Limb (tissue), 2 donors: ENCODE measurements around the gene SPSB1.
"Not testable (repeated sequence)": the region's sequence is repeated elsewhere in the genome, so short reads cannot be mapped to it uniquely, and the experiment has no call there.

Experiments used
- DNase-seq, 2 donors: peaks; one replicate each; pipeline ENCODE4 v3.0.0-alpha.2; 2016; ENCODE audit errors: extremely low spot score in 2 of 2

Gene SPSB1

DNA sequence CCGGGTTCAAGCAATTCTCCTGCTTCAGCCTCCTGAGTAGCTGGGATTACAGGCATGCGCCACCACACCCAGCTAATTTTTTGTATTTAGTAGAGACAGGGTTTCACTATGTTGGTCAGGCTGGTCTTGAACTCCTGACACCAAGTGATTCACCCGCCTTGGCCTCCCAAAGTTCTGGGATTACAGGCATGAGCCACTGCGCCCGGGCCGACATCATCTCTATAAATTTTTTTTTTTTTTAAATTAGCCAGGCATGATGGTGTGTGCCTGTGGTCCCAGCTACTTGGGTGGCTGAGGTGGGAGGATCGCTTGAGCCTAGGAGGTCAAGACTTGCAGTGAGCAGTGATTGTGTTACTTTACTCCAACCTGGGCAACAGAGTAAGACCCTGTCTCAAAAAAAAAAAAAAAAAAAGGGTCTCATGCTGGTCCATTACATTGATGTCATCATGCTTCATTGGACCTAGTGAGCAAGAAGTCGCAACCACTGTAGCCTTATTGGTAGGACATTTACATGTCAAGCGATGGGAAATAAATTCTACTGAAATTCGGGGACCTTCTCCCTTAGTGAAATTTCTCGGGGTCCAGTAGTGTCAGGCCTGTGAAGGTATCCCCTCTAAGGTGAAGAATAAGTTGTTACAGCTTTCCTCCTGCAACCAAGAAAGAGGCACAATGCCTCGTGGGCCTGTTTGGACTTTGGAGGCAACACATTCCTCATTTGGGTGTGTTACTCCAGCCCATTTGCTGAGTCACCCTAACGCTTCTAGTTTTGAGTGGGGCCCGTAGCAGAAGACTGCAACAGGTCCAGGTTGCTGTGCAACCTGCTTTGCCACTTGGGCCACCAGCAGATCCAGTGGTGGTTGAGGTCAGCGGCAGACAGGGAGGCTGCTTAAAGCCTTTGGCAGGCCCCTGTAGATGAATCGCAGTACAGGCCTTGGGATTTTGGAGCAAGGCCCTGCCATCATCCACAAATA is 7.2 kb downstream of the SPSB1 start:
- DNase-seq: not testable (repeated sequence)

- DNase-seq: no peak
These were observed 7.9 kb downstream of the SPSB1 start for GRCh38 chr1:9300573-9300972.

GRCh38 chr1:9302745-9303524 is 10.2 kb downstream of the SPSB1 start:
- no peak for DNase-seq

- no peak for DNase-seq
These were observed 11.2 kb downstream of the SPSB1 start for GRCh38 chr1:9303916-9304315.

- no peak for DNase-seq
These were observed 12.5 kb downstream of the SPSB1 start for GRCh38 chr1:9305216-9305615.

DNA sequence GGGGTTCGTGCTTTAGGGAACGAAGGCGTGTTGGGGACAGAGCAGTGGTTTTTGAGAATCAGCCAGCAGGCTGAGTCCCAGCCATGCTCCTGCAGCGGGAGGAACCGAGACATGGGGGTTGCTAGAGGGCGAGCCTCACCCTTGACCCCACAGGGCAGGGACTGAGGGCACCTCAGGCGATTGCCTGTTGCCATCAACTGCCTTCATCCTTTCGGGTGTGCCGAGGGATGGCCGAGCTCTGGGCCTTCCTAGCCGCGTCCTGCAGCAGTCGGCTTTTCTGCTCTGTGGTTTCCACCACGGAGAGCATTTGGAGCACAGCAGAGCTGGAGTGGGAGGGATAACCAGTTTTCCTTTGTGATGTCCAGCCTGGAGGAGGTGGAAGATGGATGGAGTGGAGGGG is 13.3 kb downstream of the SPSB1 start:
- DNase-seq: no peak

DNA sequence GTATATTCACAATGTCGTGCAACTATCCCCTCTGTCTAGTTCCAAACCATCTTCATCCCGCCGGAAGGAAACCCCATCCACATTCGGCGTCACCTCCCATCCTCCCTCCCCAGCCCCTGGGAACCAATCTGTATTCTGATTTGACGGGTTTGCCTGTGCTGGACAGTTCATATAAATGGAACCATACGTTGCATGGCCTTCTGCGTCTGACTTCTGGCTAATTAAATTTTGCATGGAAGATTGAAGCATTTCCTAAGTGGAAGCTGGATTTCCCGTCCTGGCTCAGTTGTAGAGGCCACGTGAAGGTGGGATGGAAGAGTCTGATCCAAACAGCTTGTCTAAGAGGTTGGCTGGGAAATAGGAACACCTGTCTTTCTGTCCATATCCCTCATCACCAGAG is 14.6 kb downstream of the SPSB1 start:
- DNase-seq: no peak

DNA sequence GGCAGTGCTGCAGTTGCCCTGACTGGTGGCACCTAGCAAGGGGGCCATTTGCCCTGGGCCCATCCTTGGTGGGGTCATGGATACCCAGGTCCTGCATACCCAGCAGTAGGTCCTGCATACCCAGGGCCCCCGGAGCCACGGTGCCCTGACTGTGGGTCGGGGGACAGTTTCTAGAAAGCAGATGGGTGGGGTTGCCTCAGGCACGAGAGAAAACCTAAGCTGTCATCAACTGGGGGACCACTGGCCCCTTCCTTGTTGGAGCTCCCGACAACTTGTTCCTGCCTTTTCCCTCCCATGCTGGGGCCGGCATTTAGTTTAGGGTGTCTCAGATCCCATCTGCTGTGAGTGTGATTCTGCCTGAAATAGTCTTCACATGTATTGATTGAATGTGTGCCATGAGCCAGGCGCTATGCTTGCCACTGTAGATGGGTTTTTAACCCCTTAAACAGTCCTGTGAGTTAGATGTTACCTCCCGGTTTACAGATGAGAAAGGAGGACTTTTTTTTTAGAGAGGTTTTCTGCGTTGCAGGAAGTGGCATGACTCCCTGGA is 15.6 kb downstream of the SPSB1 start:
- no peak for DNase-seq

- DNase-seq: no peak
These were observed 16.4 kb downstream of the SPSB1 start for GRCh38 chr1:9309080-9309479.

DNA sequence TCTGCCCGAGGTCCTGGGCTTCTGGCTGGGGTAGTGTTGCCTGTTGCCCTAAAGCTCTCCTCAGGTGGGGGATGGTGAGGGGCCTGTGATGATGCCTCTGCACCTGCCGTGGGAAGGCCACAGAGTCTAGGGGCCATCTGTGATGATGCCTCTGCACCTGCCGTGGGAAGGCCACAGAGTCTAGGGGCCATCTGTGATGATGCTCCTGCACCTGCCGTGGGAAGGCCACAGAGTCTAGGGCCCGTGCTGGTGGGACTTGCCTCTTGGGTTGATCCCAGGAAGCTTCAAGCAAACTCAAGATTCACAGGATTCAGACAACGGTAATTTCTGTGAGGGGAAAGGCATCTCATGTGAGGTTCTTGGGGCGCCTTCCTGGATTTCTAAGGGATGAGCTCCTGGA is 17.3 kb downstream of the SPSB1 start:
- DNase-seq: no peak

DNA sequence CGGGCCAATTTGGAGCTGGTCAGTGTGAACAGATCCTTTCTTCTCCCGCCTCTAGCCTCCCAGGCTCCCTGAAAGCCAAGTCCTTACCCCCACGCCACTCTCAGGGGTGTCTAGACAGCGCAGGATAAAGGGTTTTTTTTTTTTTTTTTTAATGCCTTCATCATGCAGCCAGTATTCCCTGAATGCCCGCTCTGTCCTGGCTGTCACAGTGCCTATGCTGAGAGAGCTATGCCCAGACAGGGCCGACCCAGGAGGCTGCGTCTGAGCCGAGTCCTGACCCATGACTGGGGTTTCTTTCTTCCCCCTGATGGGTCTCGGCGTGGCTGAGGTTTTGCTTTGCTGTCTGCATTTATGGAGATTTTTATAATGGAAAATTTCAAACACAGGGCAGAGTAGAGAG is 18.3 kb downstream of the SPSB1 start:
- no peak for DNase-seq

GRCh38 chr1:9311479-9311878 is 18.8 kb downstream of the SPSB1 start:
- DNase-seq: no peak

- no peak for DNase-seq
These were observed 19.6 kb downstream of the SPSB1 start for GRCh38 chr1:9312168-9312720.

DNA sequence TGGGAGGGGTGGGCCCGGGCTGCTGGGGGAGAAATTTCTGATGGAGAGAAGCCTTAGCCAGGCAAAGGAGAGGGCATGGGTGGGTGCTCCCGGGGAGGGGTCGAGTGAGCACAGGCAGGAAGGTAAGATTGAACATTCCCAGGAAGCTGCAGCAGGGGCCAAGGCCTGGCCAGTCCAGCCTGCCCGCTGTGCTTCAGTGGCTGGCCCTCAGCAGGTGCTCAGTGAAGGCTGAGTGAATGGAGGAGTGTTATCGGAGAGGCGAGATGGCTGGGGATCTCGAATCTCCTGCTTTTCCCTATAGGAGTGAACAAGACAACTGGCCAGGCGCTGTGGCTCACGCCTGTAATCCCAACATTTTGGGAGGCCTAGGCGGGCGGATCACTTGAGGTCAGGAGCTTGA is 20.9 kb downstream of the SPSB1 start:
- no peak for DNase-seq

- no peak for DNase-seq
These were observed 21.4 kb downstream of the SPSB1 start for GRCh38 chr1:9314111-9314510.

DNA sequence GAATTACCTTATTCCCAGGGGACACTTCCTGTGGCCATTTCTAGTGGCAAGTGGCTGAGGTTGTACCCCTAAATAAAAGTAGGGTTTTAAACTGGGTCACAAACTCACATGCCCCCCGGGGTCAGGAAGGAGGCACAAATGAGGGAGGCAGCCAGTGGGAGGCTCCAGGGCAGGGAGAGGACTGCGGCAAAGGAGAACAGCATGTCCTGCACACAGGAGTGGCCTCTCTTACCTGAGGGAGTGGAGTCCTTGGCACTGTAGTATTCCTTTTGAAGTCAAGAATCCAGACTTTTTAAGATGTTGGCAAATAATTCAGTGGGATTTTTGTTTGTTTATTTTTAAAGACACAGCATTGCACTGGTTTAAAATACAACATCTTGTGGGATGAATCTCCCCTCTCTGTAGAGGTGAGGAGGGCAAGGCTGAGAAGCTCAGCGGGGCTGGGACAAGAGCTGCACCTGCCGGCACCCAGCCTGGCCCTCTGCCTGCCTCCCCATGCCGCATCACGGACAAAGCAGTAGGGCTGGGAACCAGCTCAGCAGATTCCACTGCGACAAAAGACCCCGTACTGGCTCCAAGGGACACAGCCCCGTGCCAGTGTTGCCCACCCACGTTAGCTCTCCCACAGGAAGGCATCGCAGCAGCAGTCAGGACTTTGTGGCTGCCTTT is 22.2 kb downstream of the SPSB1 start:
- no peak for DNase-seq

DNA sequence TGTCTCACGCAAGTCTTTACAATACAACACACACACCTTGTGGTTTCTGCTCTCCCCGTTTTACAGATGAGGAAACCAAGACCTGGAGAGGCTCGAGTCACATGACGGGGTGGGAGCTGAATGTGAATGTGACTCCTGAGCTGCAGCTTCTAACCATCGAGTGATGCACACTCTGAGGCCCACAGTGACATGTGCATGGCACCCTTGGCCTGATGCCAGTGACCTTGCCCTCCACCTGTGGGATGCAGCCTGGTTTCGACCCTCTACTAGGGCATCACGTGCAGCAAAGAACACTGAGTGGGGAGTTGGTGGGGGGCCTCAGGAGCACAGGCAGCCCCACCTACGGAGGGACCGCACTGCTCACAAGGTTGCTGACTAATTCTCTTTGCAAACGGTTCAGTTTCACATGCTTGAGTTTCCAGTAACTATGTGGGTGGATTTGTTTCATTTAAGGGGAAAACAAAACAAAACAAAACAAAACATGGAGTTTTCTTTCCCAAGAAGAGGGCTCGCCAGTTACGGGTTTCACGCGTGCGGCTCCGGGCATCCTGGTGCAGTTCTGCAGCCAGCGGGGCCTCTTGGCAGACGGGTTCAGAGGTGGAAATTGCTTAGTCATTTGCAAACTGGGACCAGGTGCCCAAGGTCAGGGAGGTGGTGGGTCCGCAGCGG is 22.9 kb downstream of the SPSB1 start:
- DNase-seq: no peak

GRCh38 chr1:9316080-9316444 is 23.4 kb downstream of the SPSB1 start:
- no peak for DNase-seq

GRCh38 chr1:9316512-9316911 is 23.8 kb downstream of the SPSB1 start:
- no peak for DNase-seq

DNA sequence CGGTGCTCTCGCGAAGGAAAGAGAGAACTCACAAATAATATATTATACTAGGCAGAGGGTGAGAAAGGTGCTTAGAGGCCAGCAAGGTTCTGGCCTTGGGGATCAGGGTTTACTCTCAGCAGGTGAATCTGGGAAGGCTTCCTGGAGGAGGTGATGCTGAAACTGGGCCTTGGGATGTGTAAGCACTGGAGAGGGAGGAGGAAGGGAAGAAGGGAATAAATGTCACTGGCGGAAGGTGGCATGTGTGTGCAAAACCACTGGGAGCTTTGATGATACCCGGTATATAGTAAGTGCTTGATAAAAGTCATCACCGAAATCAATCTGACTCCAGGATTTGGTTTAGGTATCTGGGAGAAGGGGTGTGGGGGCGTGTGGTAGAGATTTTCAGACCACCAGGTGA is 24.4 kb downstream of the SPSB1 start:
- no peak for DNase-seq
